Endometrium (tissue), 2 donors: Measurements from ENCODE around the gene CHST1.

Source experiments
- FAIRE-seq: peaks from 2 replicates; lab custom pipeline; 2012; peaks lifted over from hg19 to GRCh38; lab: Jason Lieb, UNC
- donor health status: control.
- donor health status: control.

CHST1 gene

DNA sequence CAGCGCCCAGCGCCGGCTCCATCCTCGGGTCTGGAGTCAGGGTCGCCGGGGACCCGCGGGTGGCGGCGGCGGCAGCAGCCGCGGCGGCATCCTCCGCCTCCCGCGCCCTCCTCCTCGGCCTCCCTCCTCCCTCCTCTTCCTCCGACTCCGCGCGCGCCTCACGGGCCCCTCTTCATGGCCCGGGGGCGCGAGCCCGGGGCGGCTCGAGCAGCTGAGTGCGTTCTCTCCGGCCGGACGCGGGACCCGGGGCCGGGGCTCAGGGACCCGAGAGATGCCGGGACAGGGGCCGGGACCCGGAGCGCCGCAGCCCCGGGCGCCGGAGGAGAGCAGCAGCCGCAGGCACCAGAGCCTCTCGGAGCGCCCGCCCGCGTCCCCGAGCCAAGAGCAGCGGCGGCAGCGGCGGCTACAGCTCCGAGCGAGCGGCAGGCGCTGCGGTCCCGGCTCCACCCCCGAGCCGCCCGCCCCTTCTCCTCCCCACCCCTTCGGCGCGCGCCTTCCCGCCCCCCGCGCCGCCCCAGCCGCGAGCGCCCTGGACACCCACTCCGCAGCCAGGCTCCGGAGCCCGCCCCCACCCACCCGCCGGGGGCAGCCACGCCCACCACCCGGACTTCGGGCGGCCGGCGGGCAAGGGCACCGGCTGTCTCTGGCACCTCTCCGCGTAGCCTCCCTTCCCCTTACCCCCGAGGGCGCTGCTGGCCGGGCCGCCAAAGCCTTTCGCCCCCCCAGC, at the start of gene CHST1:
Gene CHST1, minus strand, starts transcription at position 417 of the 727 bp plus-strand sequence. CDS start 14,699 bp downstream, outside the sequence.
- FAIRE-seq: no peak

GRCh38 chr11:45713573-45713972, 48.2 kb upstream of the CHST1 start:
- FAIRE-seq: no peak

GRCh38 chr11:45710561-45710960, 45.1 kb upstream of the CHST1 start:
- FAIRE-seq: no peak

DNA sequence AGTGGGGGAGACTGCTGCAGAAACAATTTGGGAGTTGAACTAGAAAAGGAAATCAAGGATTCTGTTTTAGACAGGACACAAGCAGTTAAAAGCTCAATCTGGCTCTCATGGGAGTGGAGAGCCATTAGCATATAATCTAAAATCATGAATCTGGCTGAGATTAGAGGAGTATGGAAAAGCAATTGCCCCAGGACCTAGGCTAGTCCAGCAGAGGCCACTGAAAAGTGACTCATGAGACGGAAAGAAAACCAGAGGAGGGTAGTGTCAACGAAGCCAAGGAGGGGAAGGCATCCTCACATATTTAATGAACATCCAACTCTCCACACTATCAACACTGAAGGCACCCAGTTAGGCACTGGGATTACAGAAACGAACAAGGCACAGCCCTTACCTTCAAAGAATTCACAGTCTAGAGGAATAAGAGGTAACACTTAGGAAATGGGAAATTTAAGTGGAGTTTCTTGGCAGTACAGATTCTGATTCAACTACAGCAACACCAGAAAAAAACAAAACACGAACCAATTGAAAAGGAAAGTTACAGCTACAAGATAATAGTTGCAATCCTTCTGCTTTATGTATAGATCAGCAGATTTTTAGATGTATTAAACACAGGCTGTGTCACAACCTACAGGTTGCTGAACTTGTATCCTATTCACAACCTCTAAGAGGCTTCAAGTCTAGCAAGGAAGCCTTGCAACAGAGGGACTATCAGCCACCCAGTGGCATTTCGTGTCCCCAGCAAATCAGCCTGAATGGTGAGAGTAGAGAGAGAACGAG, 43.7 kb upstream of the CHST1 start:
- no peak for FAIRE-seq

GRCh38 chr11:45704635-45705034, 39.2 kb upstream of the CHST1 start:
- no peak for FAIRE-seq

DNA sequence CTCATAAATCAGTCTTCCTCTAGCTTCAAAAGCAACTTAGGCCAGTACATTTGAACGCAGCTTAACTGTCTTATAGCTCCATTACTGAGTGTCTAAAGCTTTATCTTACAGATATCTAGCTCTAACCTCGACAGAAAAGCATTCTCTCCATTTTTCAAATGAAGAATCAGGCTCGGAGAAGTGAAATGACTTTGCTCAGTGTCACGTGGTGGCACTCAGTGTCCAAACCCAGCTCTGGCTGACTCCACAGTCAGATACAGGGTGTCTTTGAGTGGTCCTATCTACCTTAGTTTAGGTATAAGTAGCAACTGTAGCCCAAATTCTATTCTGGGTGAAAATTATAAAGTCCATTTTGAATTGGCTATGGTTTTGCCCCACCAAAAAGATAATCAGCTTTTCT, 38.7 kb upstream of the CHST1 start:
- no peak for FAIRE-seq

DNA sequence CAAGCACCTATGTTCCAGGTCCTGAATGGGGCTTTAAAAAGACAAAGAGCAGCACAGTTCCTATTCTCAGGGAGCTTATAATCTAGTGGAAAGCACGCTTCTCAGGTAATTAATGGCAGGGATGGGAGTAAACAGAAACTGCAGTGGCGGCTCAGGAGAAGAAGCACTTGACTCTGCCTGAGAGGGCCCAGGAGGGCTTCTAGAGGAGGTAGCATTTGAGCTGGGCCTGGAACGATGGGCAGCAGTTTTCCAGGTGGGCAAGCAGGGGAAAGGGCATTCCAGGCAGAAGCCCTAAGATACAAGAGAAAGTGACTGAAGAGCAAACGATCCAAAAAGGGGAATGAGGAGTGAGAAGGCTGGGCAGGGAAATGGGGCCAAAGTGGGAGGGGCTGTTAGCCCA, 37.1 kb upstream of the CHST1 start:
- FAIRE-seq: no peak

- no peak for FAIRE-seq
These were observed 33.5 kb upstream of the CHST1 start for GRCh38 chr11:45698777-45699497.

DNA sequence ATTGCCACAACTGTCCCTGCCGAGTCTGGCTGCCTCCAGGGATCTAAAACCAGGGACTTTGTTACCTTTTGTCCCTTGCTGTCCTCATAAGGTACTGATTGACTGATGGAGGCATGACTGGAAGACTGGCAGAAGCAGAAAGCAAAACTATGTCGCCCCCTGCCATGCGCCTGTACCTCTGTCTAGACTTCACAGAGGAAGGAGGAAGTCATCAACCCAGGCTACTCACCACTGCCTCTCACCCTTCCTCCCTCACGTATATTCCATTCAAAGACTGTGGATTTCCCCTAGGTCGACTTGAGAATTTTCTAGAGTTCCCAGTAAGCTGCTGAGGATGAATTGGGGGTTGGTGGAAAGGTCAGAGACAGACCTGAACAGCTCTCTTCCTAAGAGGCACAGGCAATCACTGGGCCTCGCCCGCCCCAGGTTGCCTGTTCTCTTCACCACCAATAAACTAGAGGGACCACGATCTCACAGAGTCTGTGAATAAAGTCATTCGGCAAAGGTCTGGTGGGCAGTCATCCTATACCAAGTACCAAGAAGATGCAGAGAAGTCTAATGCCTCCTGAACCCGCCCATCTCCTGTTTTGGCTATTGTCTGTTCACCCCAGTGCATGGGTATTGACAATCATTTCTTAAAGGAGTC, 27.5 kb upstream of the CHST1 start:
- FAIRE-seq: no peak

DNA sequence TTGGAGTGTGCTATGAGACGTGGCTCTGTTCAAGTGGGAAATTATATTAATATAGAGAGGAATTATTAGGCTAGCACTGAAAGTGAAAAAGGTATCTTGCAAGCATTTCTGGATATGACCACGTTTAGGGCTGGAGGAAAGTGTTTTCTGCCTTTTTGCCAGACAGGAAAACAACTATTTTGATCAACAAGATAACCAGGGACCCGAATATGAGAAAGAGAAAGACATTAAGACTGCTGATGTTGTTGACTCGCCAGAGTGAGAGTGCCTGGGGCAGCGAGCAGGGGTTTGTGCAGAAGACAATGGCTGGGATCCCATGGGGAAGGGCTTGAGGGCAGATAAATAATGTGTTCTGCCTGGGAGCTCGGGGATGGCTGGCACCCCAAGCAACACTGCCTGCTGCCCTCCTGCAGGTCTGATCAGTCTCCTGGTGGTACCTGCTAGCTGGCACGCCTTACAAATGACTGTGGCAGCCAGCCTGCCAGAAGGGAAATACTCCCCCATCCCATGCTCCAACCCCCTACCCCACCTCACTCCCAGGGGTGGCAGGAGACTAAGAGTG, 23.1 kb upstream of the CHST1 start:
- no peak for FAIRE-seq

DNA sequence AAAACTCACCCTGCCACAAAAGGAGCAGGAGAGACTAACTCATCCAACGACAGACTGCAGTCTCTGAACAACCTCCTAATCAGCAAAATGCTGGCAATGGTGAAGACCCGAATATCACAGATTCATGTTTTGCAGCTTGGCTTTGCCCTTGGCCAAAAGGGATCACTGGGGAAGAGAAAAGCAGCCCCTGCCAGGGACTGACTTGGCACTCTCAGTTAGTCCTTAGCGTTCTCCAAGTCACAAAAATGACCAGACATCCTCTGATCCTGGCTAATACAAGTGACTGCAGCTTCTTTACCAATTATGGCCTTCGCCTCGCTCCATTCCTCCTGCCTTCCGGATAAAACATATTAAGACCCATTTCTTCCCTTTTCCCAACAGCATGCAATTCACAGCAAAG, 22.4 kb upstream of the CHST1 start:
- no peak for FAIRE-seq

GRCh38 chr11:45685964-45686537, 20.6 kb upstream of the CHST1 start:
- FAIRE-seq: no peak

- no peak for FAIRE-seq
These were observed 19.0 kb upstream of the CHST1 start for GRCh38 chr11:45684440-45684839.

- FAIRE-seq: no peak
These were observed 18.0 kb upstream of the CHST1 start for GRCh38 chr11:45683271-45684058.

- FAIRE-seq: no peak
These were observed 14.4 kb upstream of the CHST1 start for GRCh38 chr11:45679806-45680205.

- no peak for FAIRE-seq
These were observed 13.6 kb upstream of the CHST1 start for GRCh38 chr11:45678976-45679375.

GRCh38 chr11:45677770-45678512, 12.5 kb upstream of the CHST1 start:
- FAIRE-seq: no peak

DNA sequence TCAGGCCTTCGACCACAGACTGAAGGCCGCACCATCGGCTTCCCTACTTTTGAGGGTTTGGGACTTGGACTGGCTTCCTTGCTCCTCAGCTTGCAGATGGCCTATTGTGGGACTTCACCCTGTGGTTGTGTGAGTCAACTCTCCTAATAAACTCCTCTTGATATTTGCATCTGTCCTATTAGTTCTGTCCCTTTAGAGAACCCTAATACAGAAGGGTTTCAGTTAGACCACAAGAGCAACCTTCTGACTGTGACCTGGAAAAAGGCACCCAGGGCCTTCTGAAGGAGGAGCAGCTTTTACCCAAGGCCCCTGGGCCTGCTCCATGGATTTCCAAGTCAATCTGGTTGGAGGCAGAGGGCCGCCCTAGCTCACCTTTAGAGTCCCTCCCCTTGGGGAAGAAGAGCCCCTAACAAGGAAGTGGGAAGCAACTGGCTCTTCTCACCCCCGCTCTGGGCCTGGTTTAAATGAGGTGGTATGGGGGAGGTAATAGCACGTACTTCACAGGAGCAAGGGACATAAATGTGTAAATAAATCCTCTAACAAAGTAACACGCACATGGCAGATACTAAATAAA, 11.2 kb upstream of the CHST1 start:
- FAIRE-seq: no peak

- no peak for FAIRE-seq
These were observed 10.2 kb upstream of the CHST1 start for GRCh38 chr11:45675646-45676045.
